ENCODE results near the gene SLC26A4.

Gene SLC26A4

GRCh38 chr7:107721286-107721685 is 60.7 kb downstream of the SLC26A4 start:
- DNase-seq (ENCODE audit: low read depth) = no peak
- no peak overlapping the region for H3K4me3 ChIP-seq (ENCODE audit: low read length)
- no peak for TF ChIP-seq CTCF (conservative IDR thresholded peaks at IDR 0.05; ENCODE audit: low read length)

GRCh38 chr7:107723255-107723654 is 62.6 kb downstream of the SLC26A4 start:
- no peak for TF ChIP-seq CTCF (conservative IDR thresholded peaks at IDR 0.05; ENCODE audit: low read length)
- DNase-seq (ENCODE audit: low read depth) = no peak
- no peak overlapping the region for H3K4me3 ChIP-seq (ENCODE audit: low read length)

- H3K4me3 ChIP-seq (ENCODE audit: low read length) = no peak overlapping the region
- DNase-seq (ENCODE audit: low read depth) = peak; percentile 65
- TF ChIP-seq CTCF (conservative IDR thresholded peaks at IDR 0.05; ENCODE audit: low read length) = peak; percentile 70
Observed at GRCh38 chr7:107725138-107725740, 64.6 kb downstream of the SLC26A4 start.

GRCh38 chr7:107726356-107727130 is 65.9 kb downstream of the SLC26A4 start:
- TF ChIP-seq CTCF (conservative IDR thresholded peaks at IDR 0.05; ENCODE audit: low read length) = no peak
- DNase-seq (ENCODE audit: low read depth) = peak; percentile 10
- no peak overlapping the region for H3K4me3 ChIP-seq (ENCODE audit: low read length)

GRCh38 chr7:107728276-107728675 is 67.6 kb downstream of the SLC26A4 start:
- DNase-seq (ENCODE audit: low read depth) = peak; percentile 8
- no peak for TF ChIP-seq CTCF (conservative IDR thresholded peaks at IDR 0.05; ENCODE audit: low read length)
- H3K4me3 ChIP-seq (ENCODE audit: low read length) = no peak overlapping the region

- peak overlapping the region; percentile 86 for H3K4me3 ChIP-seq (ENCODE audit: low read length)
- no peak for TF ChIP-seq CTCF (conservative IDR thresholded peaks at IDR 0.05; ENCODE audit: low read length)
- no peak for DNase-seq (ENCODE audit: low read depth)
Observed at GRCh38 chr7:107742678-107743566, 82.3 kb downstream of the SLC26A4 start.
